K562 (cell line): ENCODE data around the gene ATF5. TPM values are rescaled to one million over a fixed set of nuclear protein-coding genes. Genes with fewer than 3 reads are reported as not detected.

Source experiments
- HINFP ChIP-seq: fragments of 450-650 bp; conservative IDR thresholded peaks from 2 replicates; pipeline ENCODE4 v1.6.1; 2016; ENCODE audit warnings: missing genetic modification characterization, low read depth, mild to moderate bottlenecking, control low read depth, missing compliant biosample characterization
- JUN ChIP-seq, 2 experiments: sonication (generic) in 1 of 2; formaldehyde crosslinking in 1 of 2; IDR thresholded peaks; 2 replicates each; pipeline versions ENCODE4 v1.6.1 to v1.8.0; 2012 to 2022; ENCODE audit warnings: borderline replicate concordance in 2 of 2, mild to moderate bottlenecking in 2 of 2, improper control_type of control experiment in 1 of 2, low read depth in 1 of 2, low read length in 1 of 2, missing genetic modification reagents in 1 of 2
- NCOR1 ChIP-seq: fragments of 450-650 bp; IDR thresholded peaks from 2 replicates; pipeline ENCODE4 v1.6.1; 2016; ENCODE audit warnings: mild to moderate bottlenecking, moderate library complexity
- SIRT6 ChIP-seq: IDR thresholded peaks from one replicate; pipeline ENCODE4 v1.6.1; 2012; ENCODE audit warnings: low read depth, mild to moderate bottlenecking, control low read depth, inconsistent platforms, low read length, moderate library complexity
- STAT5B ChIP-seq: fragments of 250-450 bp; sonication (Bioruptor Pico); IDR thresholded peaks from 2 replicates; pipeline ENCODE4 v1.8.0; 2021; ENCODE audit warnings: mild to moderate bottlenecking, inconsistent platforms
- TCF7 ChIP-seq: sonication (generic); IDR thresholded peaks from 2 replicates; pipeline ENCODE4 v1.6.1; 2016; ENCODE audit warnings: antibody characterized with exemption, borderline replicate concordance
- TSHZ1 ChIP-seq: fragments of 250-450 bp; sonication (Bioruptor Pico); IDR thresholded peaks from 2 replicates; pipeline ENCODE4 v1.4.0; 2020; ENCODE audit warnings: mild to moderate bottlenecking, moderate library complexity
- polyA plus RNA-seq, 8 experiments: library from polyadenylated mRNA; depleted of rRNA in 4 of 8; stranded (reverse) in 5 of 8; unstranded in 3 of 8; fragments of >200 nt; fragmentation: Nextera tagmentation in 2 of 8; fragmentation: Illumina TruSeq in 1 of 8; extraction: Ambion mirVana in 2 of 8; extraction: Trizol in 1 of 8; gene quantifications; 2 replicates each; pipeline versions ENCODE4 v1.2.1 to v1.2.3, GENCODE V29; 2011 to 2014; ENCODE audit warnings: inconsistent platforms in 1 of 8, missing spikeins in 1 of 8
- total RNA-seq, 7 experiments: library from RNA; depleted of rRNA in 6 of 7; stranded (reverse); fragments of >200 nt in 6 of 7; fragmentation: Illumina TruSeq in 2 of 7; extraction: Trizol in 2 of 7; gene quantifications; 2 replicates each; pipeline versions ENCODE4 v1.2.1 to v1.2.3, GENCODE V29; 2011 to 2021; ENCODE audit warnings: low replicate concordance in 1 of 7
- TF ChIP-seq, protein P1 (sequence below): fragments of 250-450 bp; sonication (Bioruptor Pico); IDR thresholded peaks from 2 replicates; pipeline ENCODE4 v1.5.1; 2021; ENCODE audit warnings: mild to moderate bottlenecking
- TF ChIP-seq, protein P2 (sequence below), 2 experiments: fragments of 450-650 bp in 1 of 2; sonication (generic) in 1 of 2; formaldehyde crosslinking in 1 of 2; IDR thresholded peaks in 1 of 2; conservative IDR thresholded peaks in 1 of 2; 2 replicates each; pipeline versions ENCODE4 v1.6.1 to v1.8.1; 2016 to 2023; ENCODE audit warnings: mild to moderate bottlenecking in 2 of 2, moderate library complexity in 2 of 2, inconsistent platforms in 1 of 2, missing genetic modification reagents in 1 of 2
- TF ChIP-seq, protein P3 (sequence below): fragments of 250-450 bp; sonication (Bioruptor Pico); IDR thresholded peaks from 2 replicates; pipeline ENCODE4 v1.6.1; 2021; ENCODE audit warnings: mild to moderate bottlenecking
- TF ChIP-seq, protein P4 (sequence below): fragments of 200-800 bp; sonication (Bioruptor generic); IDR thresholded peaks from 2 replicates; pipeline ENCODE4 v1.6.1; 2016; ENCODE audit warnings: missing genetic modification characterization, missing compliant biosample characterization

Gene ATF5
- total and polyA plus RNA-seq, 9 of the 15 experiments (the other 6 are each of a cell fraction or from before 2014, with no cell fraction given), result 3.0 to 57.6 (median 11.1) TPM

DNA sequence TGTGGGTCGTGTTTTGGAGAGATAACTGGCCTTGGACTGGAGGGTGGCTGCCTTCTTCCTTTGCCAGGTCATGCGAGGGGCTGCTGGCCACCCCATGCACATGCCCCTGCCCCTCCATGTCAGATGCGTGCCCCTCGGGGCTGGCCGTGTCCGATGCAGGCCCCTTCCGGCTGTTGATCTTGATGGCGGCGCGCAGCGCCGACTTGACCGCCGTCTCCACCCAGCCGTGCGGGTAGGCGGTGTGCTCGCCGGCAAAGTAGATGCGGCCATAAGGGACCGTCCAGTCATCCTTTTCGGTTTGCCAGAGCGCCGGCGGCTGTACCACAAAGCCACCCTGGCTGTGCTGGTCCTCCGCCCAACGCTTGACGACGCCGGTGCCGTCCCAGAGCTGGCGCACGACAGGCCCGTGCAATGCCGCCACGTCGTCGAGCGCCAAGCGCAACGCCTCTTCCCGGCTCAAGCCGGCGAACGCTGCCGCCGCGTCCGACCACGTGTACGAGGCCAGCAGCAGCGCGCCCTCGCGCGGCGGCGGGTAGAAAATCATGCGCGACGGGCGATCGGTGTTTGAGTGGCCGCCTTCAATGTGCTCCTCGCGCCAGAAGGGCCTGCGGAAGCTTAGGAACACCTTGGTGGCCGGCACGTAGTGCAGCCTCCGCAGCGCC lies 39.2 kb upstream of the ATF5 start (continued):
- TF ChIP-seq TSHZ1 (CRISPR knock-in tag) (no peak), HINFP (0 out of 2 replicates have a peak, but pooled peaks have one; percentile 43), JUN (IDR thresholded peaks at IDR 0.05; ENCODE audit: borderline replicate concordance, low read depth, low read length) (peak; percentile 84; the same call in 1 of the 2 replicates), JUN (CRISPR knock-in tag; IDR thresholded peaks at IDR 0.05; ENCODE audit: borderline replicate concordance) (peak; percentile 98), TCF7 (no peak; the same call in 1 of the 2 replicates), STAT5B (CRISPR knock-in tag) (no peak), NCOR1 (no peak), SIRT6 (no peak)
- TF ChIP-seq, protein P1, sequence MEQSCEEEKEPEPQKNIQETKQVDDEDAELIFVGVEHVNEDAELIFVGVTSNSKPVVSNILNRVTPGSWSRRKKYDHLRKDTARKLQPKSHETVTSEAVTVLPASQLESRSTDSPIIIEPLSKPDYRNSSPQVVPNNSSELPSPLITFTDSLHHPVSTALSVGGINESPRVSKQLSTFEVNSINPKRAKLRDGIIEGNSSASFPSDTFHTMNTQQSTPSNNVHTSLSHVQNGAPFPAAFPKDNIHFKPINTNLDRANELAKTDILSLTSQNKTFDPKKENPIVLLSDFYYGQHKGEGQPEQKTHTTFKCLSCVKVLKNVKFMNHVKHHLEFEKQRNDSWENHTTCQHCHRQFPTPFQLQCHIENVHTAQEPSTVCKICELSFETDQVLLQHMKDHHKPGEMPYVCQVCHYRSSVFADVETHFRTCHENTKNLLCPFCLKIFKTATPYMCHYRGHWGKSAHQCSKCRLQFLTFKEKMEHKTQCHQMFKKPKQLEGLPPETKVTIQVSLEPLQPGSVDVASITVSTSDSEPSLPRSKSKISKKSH, result no peak
- TF ChIP-seq, protein P2, sequence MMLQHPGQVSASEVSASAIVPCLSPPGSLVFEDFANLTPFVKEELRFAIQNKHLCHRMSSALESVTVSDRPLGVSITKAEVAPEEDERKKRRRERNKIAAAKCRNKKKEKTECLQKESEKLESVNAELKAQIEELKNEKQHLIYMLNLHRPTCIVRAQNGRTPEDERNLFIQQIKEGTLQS (IDR thresholded peaks at IDR 0.05), result no peak
- TF ChIP-seq, protein P2 (CRISPR knock-in tag; conservative IDR thresholded peaks at IDR 0.05), result peak; percentile 99
- TF ChIP-seq, protein P3, sequence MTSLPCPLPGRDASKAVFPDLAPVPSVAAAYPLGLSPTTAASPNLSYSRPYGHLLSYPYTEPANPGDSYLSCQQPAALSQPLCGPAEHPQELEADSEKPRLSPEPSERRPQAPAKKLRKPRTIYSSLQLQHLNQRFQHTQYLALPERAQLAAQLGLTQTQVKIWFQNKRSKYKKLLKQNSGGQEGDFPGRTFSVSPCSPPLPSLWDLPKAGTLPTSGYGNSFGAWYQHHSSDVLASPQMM (CRISPR knock-in tag), result no peak
- TF ChIP-seq, protein P4, sequence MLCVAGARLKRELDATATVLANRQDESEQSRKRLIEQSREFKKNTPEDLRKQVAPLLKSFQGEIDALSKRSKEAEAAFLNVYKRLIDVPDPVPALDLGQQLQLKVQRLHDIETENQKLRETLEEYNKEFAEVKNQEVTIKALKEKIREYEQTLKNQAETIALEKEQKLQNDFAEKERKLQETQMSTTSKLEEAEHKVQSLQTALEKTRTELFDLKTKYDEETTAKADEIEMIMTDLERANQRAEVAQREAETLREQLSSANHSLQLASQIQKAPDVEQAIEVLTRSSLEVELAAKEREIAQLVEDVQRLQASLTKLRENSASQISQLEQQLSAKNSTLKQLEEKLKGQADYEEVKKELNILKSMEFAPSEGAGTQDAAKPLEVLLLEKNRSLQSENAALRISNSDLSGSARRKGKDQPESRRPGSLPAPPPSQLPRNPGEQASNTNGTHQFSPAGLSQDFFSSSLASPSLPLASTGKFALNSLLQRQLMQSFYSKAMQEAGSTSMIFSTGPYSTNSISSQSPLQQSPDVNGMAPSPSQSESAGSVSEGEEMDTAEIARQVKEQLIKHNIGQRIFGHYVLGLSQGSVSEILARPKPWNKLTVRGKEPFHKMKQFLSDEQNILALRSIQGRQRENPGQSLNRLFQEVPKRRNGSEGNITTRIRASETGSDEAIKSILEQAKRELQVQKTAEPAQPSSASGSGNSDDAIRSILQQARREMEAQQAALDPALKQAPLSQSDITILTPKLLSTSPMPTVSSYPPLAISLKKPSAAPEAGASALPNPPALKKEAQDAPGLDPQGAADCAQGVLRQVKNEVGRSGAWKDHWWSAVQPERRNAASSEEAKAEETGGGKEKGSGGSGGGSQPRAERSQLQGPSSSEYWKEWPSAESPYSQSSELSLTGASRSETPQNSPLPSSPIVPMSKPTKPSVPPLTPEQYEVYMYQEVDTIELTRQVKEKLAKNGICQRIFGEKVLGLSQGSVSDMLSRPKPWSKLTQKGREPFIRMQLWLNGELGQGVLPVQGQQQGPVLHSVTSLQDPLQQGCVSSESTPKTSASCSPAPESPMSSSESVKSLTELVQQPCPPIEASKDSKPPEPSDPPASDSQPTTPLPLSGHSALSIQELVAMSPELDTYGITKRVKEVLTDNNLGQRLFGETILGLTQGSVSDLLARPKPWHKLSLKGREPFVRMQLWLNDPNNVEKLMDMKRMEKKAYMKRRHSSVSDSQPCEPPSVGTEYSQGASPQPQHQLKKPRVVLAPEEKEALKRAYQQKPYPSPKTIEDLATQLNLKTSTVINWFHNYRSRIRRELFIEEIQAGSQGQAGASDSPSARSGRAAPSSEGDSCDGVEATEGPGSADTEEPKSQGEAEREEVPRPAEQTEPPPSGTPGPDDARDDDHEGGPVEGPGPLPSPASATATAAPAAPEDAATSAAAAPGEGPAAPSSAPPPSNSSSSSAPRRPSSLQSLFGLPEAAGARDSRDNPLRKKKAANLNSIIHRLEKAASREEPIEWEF (CRISPR knock-in tag), result no peak
